ENCODE results near the gene MLNR. TPM values are rescaled to one million over a fixed set of nuclear protein-coding genes. Genes with fewer than 3 reads are reported as not detected.

Gene MLNR
- total and polyA plus RNA-seq, 9 of the 15 experiments (the other 6 are each of a cell fraction or from before 2014, with no cell fraction given): not detected

GRCh38 chr13:49259586-49259985 lies 39.4 kb downstream of the MLNR start (continued):
- no peak for TF ChIP-seq E4F1 (CRISPR knock-in tag; IDR thresholded peaks at IDR 0.05; ENCODE audit: borderline replicate concordance)
- TF ChIP-seq ZNF274 (IDR thresholded peaks at IDR 0.05; ENCODE audit: borderline replicate concordance, low read depth, low read length): no peak
- TF ChIP-seq ZNF121 (CRISPR knock-in tag; conservative IDR thresholded peaks at IDR 0.05): no peak
- TF ChIP-seq RBM39 (optimal IDR thresholded peaks at IDR 0.05; ENCODE audit: low read depth, low read length): no peak
- TF ChIP-seq LCOR (CRISPR knock-in tag; IDR thresholded peaks at IDR 0.05): no peak
- TF ChIP-seq CBX5 (IDR thresholded peaks at IDR 0.05; ENCODE audit: borderline replicate concordance, low read depth): no peak
- TF ChIP-seq ZHX1 (conservative IDR thresholded peaks at IDR 0.05; ENCODE audit: low read length): no peak
- no peak for TF ChIP-seq HMG20B (CRISPR knock-in tag; IDR thresholded peaks at IDR 0.05)
